Astrocyte of the spinal cord (primary cell): ENCODE measurements around the gene SP100.

Source experiments
- DNase-seq: peaks from one replicate; pipeline ENCODE4 v3.0.0; 2011; ENCODE audit warnings: low read depth, low spot score
- H3K4me3 ChIP-seq: 2 replicates; pipeline ENCODE4 v1.5.1; 2011; ENCODE audit warnings: low read depth, mild to moderate bottlenecking, low read length, moderate library complexity
- CTCF ChIP-seq: IDR thresholded peaks from 2 replicates; pipeline ENCODE4 v1.5.1; 2012; ENCODE audit warnings: low read depth, mild to moderate bottlenecking, low read length, inconsistent platforms
- in situ Hi-C: cut with HindIII; loops from 2 replicates; pipeline ENCODE4 v1.10.0; 2017; ENCODE audit warnings: low sequenced_read_pairs

SP100 gene

GRCh38 chr2:230498506-230499107 is 82.6 kb downstream of the SP100 start:
- no peak for TF ChIP-seq CTCF
- no peak overlapping the region for H3K4me3 ChIP-seq
- DNase-seq: no peak
- in situ Hi-C loops: no loop called here

DNA sequence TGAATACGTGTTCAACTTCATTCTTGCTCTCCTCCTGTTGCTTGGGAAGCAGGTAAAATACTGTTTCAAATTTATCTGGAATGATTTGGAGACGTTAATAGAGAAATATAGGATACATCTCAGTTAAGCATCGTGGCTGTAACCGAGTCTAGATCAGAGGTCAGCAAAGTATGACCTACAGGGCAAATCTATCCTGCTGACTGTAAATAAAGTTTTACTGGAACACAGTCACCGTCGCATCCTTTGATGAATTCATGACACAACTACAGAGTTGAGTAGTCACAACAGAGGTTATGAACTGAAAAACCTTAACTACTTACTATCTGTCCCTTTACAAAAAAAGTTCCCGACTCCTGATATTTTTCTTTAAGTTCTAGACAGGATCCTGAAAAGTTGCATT is 86.6 kb downstream of the SP100 start:
- no peak for DNase-seq
- no peak overlapping the region for H3K4me3 ChIP-seq
- in situ Hi-C loops: no loop called here
- TF ChIP-seq CTCF: no peak

DNA sequence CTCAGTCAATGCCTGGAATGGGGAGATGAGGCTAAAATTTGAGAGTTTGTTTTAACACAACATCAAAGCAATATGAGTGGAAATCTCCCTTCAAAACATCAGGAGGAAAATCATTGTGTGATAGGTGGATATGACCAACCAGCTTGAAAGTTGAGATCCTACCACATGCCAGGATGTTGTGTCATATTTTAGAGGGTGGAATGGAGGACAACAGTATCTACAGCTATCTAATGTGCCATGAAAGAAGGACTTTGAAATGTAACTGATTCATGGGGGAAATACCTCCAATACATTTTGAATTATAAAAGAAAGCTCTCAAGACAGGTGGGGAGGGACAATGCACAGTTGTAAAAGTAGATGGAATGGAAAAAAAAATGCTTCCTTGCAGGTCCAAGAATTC is 87.8 kb downstream of the SP100 start:
- in situ Hi-C loops: no loop called here
- no peak overlapping the region for H3K4me3 ChIP-seq
- no peak for DNase-seq
- no peak for TF ChIP-seq CTCF

DNA sequence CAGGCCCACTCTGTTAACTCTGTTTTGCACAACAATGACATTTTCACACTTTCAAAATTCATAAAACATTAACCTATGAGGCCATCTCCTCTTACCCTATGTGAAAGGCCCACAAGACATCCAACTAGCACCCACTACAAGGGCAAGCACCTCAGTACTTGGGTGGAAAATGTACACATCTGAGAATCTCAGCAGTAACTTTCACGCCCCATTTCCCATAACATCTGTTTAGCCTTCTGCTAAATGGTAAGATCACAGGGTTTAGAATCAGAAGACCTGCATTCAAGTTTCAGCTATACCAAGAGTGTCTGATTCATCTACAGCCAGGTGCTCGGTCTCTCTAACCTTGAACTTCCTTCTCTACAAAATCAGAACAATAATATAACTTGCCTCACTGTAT is 89.2 kb downstream of the SP100 start:
- DNase-seq: no peak
- TF ChIP-seq CTCF: no peak
- H3K4me3 ChIP-seq: no peak overlapping the region
- in situ Hi-C loops: no loop called here

DNA sequence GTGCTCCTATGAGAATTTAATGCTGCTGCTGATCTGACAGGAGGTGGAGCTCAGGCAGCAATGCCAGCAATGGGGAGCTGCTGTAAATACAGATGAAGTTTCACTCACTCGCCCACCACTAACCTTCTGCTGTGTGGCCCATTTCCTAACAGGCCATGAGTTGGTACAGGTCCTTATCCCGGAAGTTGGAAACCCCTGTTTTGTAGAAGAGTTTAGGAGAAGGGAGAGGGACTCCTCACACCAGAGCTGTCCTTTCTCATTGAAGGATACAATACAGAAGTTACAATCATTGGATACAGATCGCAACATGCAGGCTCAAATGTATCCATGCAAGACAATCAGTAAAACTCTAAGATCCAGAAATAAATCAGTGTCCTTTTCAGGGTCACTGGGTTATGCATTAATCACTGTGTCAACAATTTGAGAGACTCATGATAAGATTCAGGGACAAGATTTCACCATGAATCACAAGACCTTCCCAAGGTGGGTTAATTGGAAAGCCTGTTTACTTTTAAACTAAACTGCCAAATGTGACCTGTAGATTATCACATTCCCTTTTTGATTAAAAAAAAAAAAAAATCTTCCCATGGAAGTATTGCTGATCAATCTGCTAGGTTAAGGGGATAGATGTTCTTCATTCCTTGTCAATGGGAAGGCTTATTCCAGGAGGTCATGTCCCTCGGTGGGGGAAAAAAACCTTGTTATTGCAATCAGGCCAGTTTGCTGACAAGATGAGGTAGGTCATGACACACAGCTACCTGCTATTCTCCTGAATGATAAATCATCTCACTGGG is 97.2 kb downstream of the SP100 start:
- in situ Hi-C loops: no loop called here
- H3K4me3 ChIP-seq: no peak overlapping the region
- no peak for DNase-seq
- no peak for TF ChIP-seq CTCF

- in situ Hi-C loops: no loop called here
- TF ChIP-seq CTCF: no peak
- H3K4me3 ChIP-seq: no peak overlapping the region
- no peak for DNase-seq
Observed at GRCh38 chr2:230520061-230520874, 104.3 kb downstream of the SP100 start.
